CD1c-positive myeloid dendritic cell (primary cell): ENCODE results near the gene RSPRY1.
"Not testable (repeated sequence)": the region's sequence is repeated elsewhere in the genome, so short reads cannot be mapped to it uniquely, and the experiment has no call there.

Source experiments
- DNase-seq: peaks from one replicate; pipeline ENCODE4 v3.0.0-alpha.2; 2016; ENCODE audit errors: extremely low spot score

RSPRY1 gene

DNA sequence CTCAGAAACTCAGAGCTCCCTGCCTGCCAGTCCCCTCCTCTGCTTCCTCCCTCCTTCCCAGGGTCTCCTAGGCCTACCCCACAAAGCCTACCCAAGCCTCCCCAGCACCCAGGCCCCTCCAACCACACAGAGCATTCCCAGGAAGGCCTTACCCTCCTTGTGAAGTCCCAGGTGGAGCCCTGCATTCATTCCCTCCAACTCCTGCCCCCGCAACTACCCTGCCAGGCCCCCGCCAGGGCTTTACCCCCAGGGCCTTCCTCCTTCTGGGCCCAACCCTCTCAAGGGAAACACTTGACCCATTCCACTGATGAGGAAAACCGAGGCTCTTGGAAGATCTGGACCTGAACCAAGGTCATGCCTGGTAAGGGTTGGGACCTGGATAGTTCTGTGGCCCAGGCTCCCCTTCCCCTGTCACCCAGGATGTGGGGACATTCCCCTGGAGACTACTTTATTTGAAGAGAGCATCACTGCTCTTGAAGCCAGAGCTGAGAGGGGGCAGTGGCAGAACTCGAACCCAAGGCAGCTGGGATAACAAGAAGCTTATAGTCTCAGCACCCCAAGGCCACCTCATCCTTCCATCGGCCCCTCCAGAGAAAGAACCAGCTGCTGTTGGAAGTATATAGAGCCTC is 85.9 kb downstream of the RSPRY1 start:
- DNase-seq: no peak

DNA sequence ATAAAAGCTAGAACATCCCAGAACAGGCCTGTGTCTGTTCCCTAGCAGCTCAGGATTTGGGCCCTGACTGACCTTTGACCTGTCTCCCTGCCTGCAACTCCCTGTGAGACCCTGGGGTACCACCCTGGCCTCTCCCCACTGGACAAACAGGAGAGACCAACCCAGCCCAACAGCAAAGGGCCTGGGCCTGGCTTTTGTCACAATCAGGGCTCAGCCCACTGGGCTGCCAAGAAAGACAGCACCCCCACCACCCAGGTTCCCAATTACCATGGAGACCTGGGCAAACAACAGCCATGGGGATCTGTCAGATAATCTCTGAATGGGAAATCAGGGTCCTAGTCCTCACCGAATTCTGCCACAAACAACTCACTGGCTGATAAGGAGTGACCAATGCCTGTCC is 87.2 kb downstream of the RSPRY1 start:
- DNase-seq: no peak

DNA sequence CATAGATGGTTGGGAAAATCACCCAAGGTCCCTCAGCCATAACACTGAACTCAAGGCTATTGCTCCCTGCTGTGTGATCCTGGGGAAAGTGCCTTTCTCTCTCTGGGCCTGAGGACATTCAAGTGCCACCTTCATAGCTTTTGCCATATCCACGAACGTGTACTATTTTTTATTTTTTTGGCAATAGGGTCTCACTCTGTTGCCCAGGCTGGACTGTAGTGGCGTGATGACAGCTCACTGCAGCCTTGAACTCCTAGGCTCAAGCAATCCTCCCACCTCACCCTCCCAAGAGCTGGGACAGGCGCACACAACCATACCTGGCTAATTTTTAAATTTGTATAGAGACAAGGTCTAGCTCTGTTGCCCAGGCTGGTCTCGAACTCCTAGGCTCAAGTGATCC is 87.7 kb downstream of the RSPRY1 start:
- no peak for DNase-seq

DNA sequence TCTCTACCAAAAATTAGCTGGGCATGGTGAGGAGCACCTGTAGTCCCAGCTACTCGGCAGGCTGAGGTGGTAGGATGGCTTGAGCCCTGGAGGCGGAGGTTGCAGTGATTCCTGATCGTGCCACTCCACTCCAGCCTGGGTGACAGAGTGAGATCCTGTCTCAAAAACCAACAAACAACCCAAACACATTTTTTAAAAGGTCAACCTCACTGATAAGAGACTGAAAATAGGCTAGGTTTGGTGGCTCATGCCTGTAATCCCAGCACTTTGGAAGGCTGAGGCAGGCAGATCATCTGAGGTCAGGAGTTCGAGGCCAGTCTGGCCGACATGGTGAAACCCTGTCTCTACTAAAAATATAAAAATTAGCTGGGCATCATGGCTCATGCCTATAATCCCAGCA is 89.8 kb downstream of the RSPRY1 start:
- DNase-seq: not testable (repeated sequence)

DNA sequence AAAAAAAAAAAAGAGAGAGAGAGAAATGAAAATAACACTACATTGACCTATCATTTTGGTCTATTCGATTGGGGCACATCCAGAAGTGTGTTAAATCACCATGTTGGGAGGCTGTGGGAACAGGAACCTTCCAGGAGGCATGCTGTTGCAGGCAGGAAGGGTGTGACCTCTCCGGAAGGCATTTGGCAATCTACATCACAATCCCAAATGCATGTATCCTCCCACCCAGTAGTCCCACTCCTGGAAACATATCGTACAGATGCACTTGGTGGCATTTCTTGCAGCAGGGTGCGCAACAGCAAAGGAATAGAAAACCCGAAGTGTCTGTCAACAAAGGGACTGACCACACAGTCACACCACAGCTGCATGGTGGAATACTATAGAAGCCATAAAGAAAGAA is 90.5 kb downstream of the RSPRY1 start:
- peak; percentile 54 for DNase-seq

DNA sequence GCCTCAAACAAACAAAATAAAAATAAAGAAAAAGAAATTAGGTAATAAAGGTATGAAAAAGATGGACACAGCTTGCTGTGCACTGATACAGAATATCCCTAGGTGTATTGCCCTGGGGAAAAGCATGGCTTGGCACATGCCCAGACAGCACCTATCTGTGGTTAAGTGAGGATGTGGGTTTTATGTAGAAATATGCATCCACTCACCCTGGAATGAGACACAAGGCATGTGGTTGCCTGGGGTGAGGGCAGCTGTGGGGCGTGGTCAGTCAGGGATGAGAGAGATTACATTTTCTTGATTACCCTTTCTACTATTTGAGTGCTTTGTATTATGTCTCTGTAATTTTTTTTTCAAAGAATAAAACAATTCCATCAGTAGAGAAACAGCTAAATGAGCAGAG is 91.5 kb downstream of the RSPRY1 start:
- DNase-seq: peak; percentile 35

DNA sequence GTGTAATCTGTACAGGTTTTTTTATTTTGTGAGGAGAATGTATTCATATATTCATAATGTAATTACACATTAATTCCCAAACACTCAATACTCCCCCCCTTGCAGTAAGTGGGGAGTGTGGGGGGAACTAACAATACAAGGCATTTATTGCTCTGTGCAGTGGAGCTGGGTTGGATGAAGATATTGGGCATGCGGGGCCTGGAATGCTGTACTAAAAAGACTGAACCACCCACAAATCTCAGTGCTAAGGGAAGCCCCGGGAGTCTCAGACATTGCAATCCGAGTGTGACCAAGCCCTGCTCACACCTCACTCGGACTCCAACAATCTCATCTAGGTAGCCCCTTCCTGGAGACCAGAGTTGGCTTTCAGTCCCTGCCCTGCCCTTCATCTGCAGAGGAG is 92.4 kb downstream of the RSPRY1 start:
- DNase-seq: no peak

DNA sequence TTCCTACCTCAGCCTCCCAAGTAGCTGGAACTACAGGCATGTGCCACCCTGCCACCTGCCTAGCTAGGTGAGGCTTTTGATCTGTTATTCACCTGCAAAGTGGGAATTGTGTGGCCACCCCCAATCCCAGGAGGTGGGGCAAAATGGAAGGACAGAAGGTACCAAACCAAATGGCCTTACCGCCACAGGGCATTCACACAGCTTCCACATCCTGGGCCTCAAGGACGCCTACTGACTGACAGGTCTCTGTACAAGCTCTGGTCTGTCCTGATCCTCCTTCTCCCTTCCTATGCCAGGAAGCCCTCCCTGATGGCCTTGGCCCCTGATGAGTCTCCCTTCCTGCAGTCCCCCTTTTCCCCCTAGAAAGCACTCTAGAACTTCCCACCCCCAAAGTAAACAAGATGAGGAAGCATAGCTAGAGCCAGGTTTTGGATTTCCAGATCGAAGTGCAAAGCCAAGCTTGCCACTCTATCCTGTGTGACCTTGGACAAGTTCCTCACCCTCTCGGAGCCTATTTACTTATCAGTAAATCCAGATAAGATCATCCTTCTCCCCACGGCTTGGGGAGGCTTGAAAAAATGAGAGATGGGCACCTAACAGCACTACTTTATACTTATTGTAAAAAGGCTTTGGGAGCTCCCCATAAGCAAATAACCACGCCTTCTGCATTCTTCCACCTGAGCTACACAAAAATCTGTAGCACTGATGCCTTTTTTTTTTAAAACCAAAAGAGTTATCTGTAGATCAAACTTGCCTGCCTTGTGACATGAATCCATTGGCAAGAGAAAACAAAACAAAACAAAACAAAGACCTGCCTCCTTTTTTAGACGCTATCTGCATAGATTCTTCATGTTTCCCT is 93.9 kb downstream of the RSPRY1 start:
- no peak for DNase-seq

DNA sequence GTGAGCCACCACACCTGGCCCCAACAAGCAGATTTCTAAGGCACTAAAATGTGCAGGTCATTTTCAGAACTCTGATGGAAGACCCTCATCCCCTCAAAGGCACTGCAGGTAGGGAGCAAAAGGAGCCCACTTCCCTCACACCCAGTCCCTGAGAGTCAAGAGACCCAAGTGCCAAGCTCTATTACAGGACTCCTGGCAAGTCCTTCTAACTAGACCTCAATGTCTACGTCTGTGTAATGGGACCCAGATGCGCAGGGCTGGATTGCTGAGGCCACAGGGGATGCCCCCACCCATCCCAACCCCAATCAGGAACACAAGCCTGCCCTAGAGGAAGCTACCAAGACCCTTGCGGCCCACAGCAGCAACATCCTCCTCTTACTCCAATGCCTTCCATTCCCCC is 95.7 kb downstream of the RSPRY1 start:
- DNase-seq: no peak

DNA sequence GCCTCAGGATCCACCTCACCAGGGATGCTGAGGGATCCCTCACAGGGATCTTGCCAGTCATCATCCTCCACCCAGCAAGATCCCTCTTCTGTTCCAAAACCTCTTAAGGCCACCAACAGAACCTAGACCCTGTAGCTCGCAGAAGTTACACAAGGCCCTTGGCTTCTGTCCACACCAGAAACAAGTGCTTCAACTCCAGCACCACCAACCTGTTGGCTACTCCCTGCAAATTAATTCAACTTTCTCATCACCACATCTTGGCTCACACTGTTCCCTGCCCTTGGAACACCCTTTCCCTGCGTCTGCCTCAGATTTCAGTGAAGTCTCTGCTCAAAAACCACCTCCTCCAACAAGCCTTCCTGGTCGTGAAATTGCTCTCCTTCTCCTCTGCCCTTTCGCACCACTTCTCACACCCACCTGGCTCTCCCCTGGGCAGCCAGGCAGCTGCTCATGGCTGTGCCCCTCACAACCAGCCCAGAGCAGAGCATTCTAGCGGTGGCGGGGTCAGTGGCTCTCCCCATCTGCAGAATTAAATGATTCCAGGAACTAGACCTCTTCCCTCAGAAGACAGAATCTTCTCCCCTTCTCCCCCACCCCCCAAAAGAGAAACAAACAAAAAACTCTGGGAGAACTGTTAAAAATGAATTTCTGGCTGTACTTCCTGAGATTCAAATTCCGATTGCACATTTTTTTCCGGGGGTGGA is 96.5 kb downstream of the RSPRY1 start:
- no peak for DNase-seq

DNA sequence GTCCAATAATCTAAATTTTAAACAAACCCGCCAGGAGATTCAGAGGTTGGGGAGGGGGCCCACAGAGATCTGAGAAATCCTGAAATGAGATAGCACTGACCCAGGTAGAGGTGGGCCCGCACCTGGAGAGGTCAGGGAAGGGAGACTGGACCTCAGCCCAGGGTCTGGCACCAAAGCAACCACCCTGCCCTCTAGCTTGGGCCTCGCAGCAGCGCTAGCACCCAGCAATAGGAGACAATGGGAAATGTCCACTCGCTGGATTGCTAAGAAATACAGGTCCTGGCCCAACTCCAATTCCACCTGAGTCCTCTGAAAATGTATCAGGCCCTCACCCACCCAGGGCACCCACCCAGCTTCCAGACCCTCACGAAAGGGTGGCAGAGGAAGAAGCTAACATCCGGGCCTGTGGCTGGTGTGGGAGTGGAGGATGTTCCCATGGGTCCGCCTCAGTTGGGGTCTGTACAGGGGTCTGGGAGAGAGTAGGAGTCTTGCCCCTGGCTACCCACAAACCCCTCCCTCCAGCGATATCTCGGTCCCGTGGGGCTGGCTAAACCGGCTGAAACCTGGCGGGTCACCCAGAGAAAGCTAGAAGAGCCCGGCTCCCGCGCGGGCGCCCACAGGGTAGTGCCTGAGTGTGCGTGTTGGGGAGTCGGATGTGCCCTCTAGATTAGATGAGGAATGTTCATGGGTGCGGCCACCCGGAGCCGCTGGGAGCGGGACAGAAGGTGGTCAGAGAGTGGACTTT is 97.3 kb downstream of the RSPRY1 start:
- DNase-seq: no peak

DNA sequence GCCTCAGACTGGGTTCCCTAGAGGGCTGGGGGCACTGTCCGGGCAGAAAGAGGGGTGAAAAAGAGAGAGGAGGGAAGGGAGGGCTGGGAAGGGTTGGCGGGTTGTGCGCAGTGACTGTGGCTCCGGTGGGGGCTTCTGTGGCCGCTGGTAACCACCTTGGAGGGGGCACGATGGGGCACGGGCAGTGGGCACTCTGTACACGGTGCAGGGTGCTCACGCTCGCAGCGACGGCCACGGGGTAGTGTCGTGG is 97.8 kb downstream of the RSPRY1 start:
- no peak for DNase-seq

DNA sequence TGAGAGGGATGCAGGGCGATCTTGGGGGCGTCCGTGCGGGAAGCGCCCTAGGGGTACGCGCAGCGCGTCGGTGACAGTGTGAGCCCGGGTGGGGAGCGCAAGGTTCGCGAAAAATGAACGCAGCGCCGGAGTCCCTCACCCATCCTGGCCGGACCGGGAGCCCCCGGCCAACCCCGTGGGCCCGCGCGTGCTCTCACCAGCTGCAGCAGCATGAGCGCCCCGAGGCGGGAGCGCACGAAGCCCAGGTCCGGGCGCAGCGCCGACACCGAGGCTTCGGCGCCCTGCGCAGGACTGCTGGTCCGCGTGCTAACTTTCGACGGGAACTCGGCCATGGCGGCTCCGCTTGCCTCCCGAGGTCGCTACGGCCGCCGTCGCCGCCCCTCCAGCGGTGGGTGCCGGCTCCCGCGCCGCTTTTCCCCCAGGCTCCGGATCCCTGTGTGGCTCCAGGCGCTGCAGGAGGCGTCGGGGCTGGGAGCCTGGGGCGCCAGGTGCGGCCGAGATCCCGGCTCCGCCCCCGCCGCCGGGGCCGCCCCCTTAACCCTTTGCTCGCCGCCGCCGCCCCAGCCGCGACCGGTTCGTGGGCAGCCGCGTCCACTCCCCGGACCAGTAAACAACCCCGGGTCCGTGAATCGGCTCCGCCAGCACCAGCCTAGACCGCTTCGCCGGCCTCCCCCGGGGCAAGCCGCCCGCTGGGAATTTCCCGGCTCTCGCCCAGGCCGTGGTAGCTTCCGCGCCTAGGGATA is 98.3 kb downstream of the RSPRY1 start, which contains the start of gene PLLP:
PLLP (minus strand) TSS at position 464 of the 743 bp plus-strand sequence; CDS start at position 332, 132 bp downstream.
- DNase-seq: peak; percentile 45

DNA sequence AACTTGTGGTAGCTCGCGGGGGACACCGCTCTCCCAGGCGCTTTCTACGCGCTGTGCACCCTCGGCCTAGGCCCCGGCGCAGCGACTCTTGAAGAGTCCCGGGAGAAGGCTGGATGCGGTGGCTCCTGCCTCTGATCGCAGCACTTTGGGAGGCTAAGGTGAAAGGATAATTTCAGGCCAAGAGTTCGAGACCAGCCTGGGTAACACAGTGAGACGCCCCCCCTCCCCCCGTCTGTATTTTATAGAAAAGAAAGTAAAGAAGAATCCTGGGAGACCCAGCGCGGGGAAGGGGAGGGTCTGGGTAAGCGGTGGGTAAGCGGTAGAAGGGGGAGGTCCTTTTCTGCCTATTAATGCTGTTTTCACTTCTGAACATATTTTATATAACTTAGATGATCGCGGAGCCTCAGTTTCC is 98.8 kb downstream of the RSPRY1 start:
- no peak for DNase-seq

DNA sequence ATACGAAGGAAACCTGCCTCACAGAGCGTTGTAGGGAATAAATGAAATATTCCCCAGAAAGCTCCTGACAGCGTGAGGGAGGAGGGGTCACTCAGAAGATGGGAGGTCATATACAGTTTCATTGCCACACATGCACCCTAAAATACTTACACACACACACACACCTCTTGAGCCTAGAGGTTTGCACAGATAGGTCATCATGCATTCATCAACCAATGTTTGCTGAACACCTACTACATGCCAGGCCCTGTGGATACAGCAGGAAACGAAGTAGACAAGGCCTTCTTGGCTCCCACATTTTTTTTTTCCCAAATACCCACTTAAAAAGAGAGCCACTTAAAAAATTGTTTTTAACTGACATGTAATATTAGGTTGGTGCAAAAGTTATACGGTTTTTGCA is 99.2 kb downstream of the RSPRY1 start:
- no peak for DNase-seq

DNA sequence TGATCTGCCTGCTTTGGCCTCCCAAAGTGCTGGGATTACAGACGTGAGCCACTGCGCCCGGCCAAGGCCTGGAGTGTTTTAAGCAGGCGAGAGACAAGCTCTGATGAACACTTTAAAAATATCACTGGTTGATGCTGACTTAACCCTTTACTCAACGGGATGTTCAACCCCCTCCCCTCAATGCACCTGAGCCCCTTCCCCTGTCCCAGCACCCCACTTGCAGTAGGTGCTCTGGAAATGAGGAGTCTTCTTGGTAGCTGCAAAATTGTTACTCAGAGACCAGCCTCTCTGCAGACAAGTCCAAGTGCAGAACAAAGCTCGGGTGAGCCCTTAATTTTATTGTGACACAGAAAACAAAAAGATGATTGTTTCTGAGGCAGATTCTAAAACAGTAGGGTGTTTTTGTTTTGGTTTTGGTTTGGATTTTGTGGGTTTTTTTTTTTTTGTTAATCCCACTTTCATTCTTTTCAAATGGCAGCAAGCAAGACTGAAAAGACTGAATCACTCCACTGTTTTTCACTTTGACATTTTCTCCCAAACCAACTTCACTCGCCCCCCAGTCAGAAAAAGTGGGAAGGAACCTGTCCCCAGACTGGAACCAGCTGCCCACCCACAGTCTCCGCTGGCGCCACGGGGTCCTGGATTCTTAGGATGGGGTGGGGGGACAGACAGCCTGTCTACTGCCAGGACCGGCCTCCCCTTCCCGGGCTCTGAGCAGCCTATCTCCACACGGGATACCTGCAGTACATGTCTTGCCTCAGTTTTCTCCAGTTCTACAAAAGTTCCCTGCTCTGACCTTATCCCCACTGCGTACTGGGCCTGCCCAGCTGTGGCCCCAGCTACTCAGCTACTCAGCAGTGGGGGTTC is 103.5 kb downstream of the RSPRY1 start:
- DNase-seq: no peak
